NCI-H1417 (cell line): Measurements from ENCODE around the gene MTFR1L.

Experiments
- DNase-seq, 3 experiments: peaks; one replicate each; lab custom pipeline; 2025; lab: John Stamatoyannopoulos, UW

The MTFR1L gene

DNA sequence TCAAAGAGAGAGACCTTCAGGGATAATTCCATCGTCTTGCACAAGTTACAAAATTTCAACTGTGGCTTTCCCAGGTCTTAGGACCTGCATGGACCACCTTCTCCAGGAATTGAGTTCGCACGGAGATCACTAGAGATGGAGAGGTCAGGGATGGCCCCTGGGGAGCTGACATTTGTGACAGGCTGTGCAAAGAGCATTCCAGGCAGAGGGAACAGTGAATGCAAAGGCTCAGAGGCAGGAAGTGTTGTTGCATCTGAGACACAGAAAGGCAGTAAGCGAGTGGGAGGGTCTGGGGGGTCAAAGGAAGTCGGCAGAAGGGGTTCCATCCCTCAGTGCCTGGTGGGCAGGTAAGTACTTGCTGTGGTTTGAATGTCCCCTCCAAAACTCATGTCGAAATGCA, 29.3 kb upstream of the MTFR1L start:
- no peak for DNase-seq

DNA sequence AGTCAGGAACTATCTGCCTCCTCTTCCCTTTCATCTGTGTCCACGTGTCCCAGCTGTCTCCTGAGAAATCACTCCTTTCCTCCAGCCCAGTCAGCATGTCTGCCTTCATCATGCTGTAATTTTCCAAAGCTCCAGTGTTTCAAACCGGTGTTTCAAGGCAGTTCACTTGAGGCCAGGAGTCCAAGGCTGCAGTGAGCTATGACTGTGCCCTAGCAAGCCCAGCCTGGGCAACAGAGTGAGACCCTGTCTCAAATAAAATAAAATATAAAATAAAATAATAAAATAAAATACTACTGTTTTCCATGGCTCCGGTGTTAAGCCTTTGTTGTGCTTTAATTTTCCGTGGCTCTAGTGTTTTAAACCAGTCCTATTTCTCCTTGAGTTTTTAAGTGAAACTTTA, 27.6 kb upstream of the MTFR1L start:
- no peak for DNase-seq

GRCh38 chr1:25793585-25794170, 26.1 kb upstream of the MTFR1L start:
- DNase-seq, result no peak

DNA sequence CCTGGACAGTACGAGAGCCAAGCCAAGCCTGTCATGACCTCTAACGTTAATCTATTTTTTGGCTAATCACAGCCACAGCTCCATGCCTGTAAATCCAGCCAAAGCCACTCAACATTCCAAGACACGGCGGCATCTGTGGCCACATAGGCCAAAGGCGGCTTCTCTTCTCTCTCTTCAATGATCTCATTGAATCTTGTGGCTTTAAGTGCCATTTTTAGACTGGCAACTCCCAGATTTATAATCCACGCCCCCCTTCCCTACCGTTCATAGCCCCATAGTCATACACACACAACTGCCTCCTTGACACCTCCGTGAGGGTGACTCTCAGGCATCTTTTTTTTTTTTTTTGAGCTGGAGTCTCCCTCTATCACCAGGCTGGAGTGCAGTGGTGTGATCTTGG, 25.4 kb upstream of the MTFR1L start:
- no peak for DNase-seq

DNA sequence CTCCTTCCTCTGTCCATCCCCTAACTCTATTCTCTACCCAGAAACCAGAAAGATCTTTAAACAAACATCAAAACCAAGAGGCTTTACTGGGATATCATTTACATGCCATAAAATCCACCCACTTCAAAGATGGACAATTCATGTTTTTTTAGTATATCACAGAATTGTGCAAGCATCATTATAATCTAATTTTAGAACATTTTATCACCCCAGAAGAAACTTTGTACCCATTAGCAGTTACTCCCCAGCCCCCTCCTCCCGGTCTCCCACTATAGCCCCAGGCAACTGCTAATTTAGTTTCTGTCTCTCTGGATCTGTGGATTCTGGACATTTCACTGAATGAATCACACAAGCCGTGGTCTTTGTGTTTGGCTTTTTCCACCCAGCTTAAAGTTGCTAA, 24.5 kb upstream of the MTFR1L start:
- DNase-seq, result no peak

- peak in 1 of 3 experiments; percentile 83 for DNase-seq
Observed at GRCh38 chr1:25795946-25796810, 23.6 kb upstream of the MTFR1L start.

DNA sequence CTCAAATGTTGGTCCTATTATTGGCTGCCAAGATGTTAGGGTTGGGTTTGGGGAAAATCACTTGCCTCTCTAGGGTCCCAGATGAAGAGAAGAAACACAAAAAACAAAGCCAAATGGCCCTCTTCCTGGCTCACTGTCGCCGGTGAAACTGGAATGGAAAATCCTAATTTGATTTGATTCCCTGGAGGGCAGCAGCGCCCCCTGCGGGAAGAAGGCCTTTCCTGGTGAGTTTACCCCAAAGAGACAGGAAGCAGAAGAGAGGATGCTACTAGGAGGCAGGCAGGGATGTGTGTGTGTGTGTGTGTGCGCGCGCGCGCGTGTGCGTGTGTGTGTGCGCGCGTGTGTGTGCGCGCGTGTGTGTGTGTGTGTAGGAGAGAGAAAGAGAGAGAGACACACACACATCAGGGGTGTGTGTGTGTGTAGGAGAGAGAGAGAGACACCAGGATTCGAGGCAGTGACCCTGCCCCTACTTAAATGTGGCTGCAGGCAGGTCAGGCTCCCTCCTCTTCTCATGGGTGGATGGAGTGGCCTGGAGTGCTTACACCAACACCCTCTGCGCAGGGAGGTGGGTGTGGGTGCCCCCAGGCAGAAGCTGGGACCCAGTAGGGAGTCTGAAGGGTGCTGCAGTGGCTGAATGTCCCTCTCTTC, 22.8 kb upstream of the MTFR1L start:
- DNase-seq, result peak; percentile 82 to 91 (median 83)

GRCh38 chr1:25797939-25798338, 21.8 kb upstream of the MTFR1L start:
- no peak for DNase-seq

GRCh38 chr1:25798666-25799351, 20.9 kb upstream of the MTFR1L start:
- DNase-seq, result no peak

DNA sequence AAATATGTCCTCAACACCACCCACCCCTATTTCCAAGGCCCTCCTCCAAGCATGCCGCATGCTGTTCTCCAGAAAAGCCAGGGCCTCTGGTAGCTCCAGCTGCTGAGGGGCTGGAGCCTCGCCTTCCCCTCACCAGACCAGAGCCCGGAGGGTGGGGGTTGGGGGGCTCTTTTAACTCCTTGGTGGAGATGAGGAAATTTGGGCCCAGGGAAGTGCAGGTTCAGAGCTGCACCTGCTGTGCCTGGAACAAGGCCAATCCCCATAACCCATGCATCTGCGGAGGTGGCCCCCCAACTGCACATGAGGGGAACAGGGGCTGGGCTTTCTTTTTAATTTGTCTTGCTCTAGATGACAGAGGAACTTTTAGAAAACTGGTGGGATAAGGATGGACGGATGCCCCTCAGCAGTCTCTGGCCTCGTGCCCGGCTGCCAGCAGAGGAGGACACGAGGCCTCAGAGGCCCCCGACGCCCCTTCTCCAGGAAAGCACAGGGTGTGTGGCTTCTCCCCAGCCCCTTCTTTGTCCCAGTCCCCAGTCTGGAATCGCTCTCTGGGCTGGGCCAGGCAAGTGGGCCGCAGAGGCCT, 20.3 kb upstream of the MTFR1L start:
- DNase-seq, result peak in 2 of 3 experiments; percentile 62 to 71

GRCh38 chr1:25799935-25800702, 19.6 kb upstream of the MTFR1L start, which contains the start of gene SELENON:
TSS of gene SELENON (plus strand) at chr1:25800193. CDS start at chr1:25800231, 38 bp downstream.
- peak; percentile 27 to 71 (median 68) for DNase-seq

- no peak for DNase-seq
Observed at GRCh38 chr1:25800703-25801377, 18.9 kb upstream of the MTFR1L start.

- peak in 1 of 3 experiments; percentile 15 for DNase-seq
Observed at GRCh38 chr1:25802915-25803314, 16.8 kb upstream of the MTFR1L start.

DNA sequence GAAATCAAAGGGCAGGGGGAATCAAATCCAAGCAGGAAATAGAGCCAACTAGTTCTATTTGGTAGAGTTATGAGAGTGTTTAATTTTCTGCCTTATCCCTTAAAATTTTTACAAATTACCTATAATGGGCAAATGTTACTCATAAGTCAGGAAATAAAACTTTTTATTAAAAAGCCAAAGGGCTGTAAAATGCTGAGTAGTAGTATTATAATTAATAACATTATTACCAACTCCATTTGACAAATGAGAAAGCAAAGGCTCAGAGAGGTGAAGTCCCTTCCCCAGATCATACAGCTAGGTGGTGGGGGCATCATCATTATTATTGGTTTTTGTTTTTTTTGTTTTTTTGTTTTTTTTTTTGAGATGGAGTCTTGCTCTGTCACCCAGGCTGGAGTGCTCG, 16.4 kb upstream of the MTFR1L start:
- DNase-seq, result no peak

DNA sequence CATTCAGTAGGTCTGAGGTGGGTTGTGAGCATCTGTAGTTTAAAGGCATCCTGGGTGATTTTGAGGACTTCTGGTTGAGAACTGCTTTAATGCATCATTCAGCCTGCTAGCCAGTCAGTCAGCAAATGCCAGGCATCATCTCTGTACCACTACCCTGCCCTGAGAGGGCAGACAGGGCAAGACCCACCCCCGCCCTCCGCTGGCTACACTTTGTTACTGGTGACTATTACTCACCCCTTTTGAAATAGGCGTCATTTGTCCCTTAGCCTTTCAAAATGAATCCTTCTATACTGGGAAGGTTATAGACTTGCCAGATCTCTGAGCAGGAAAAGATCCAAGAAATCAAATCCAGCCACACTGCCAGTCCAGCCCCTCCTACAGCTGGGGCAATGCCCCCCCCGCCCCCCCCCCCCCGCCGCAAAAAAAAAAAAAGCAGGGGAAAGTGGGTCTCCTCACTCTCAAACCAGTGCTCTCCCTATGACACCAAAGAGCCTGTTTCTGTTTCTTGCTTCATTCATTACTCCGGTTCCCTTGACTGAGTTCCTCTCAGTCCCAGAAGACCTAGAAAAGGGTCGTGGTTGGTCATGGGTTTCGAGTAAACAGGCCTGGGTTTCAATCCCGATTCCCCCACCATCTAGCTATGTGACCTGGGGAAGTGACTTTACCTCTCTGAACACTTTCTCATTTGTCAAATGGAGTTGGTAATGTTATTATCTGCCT, 15.3 kb upstream of the MTFR1L start:
- no peak for DNase-seq

GRCh38 chr1:25804964-25805862, 14.5 kb upstream of the MTFR1L start:
- no peak for DNase-seq

GRCh38 chr1:25805863-25806225, 13.9 kb upstream of the MTFR1L start:
- DNase-seq, result no peak

DNA sequence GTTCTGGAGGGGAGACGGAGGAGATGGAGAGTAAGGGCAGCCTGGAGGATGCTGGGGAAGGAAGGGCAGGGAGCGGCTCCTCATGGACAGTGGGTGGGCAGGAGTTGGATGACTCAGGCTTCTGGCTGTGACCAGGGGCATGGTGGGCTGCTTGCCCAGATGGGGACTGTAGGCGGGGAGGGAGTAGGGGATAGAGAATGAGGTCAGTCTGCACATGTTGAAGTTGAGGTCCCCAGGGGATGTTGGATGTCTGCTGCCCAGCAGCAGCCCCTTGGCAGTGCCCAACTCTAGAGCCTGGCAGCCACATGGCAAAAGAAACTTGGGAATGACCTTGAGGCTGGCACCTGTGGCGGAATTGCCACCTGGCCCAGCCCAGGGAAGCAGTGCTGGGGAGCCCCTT, 13.3 kb upstream of the MTFR1L start:
- DNase-seq, result no peak
